ENCODE measurements around the gene SLC8A1. TPM values are rescaled to one million over a fixed set of nuclear protein-coding genes. Genes with fewer than 3 reads are reported as not detected.

SLC8A1 gene
- total RNA-seq, 1 experiment from 2014 or later, result 0.43 TPM

- H3K36me3 ChIP-seq (ENCODE audit: control insufficient read depth, insufficient read depth, low read length), result no peaks in the 10 kb centered on the region
- H3K27me3 Mint-ChIP-seq (ENCODE audit: insufficient read depth, unreplicated experiment), result peaks cover 3% of the 10 kb centered on the region
- ChIA-PET POLR2A (no interaction called here), CTCF (no interaction called here)
- H3K4me3 ChIP-seq (ENCODE audit: low read depth, low read length), result no peak overlapping the region
- no peak overlapping the region for H3K4me3 Mint-ChIP-seq (ENCODE audit: unreplicated experiment)
- H3K27me3 ChIP-seq (replicated peaks; ENCODE audit: control insufficient read depth, insufficient read depth, low read length), result no peaks in the 10 kb centered on the region
- intact Hi-C loops (cut with micrococcal nuclease; ENCODE audit: unreplicated experiment), result no loop called here
- H3K36me3 Mint-ChIP-seq (ENCODE audit: insufficient read depth, unreplicated experiment), result no peaks in the 10 kb centered on the region
- H3K4me1 Mint-ChIP-seq (ENCODE audit: low read depth, unreplicated experiment), result no peaks in the 10 kb centered on the region
- no TSS peak for BruUV-seq (replicated peaks)
- no peaks in the 10 kb centered on the region for H3K9me3 ChIP-seq
- H3K9me3 Mint-ChIP-seq (ENCODE audit: unreplicated experiment), result no peaks in the 10 kb centered on the region
- no peak overlapping the region for H3K27ac Mint-ChIP-seq (ENCODE audit: unreplicated experiment)
- no peak for TF ChIP-seq CTCF (IDR thresholded peaks at IDR 0.05; ENCODE audit: insufficient read depth in 1 of 2, low read depth in 1 of 2, low read length in 1 of 2, severe bottlenecking in 1 of 2, unreplicated experiment in 1 of 2)
- no peaks in the 10 kb centered on the region for H3K4me1 ChIP-seq
- DNase-seq, result no peak
These were observed 98.7 kb downstream of the SLC8A1 start for GRCh38 chr2:40353231-40353630.

- no peak overlapping the region for H3K4me3 Mint-ChIP-seq (ENCODE audit: unreplicated experiment)
- no peaks in the 10 kb centered on the region for H3K9me3 Mint-ChIP-seq (ENCODE audit: unreplicated experiment)
- H3K27ac Mint-ChIP-seq (ENCODE audit: unreplicated experiment), result no peak overlapping the region
- H3K36me3 Mint-ChIP-seq (ENCODE audit: insufficient read depth, unreplicated experiment), result no peaks in the 10 kb centered on the region
- BruUV-seq (replicated peaks), result no TSS peak
- ChIA-PET POLR2A (no interaction called here), CTCF (no interaction called here)
- no peak overlapping the region for H3K4me3 ChIP-seq (ENCODE audit: low read depth, low read length)
- no peak for DNase-seq
- H3K27me3 Mint-ChIP-seq (ENCODE audit: insufficient read depth, unreplicated experiment), result peaks cover 3% of the 10 kb centered on the region
- TF ChIP-seq CTCF (IDR thresholded peaks at IDR 0.05; ENCODE audit: insufficient read depth in 1 of 2, low read depth in 1 of 2, low read length in 1 of 2, severe bottlenecking in 1 of 2, unreplicated experiment in 1 of 2), result no peak
- intact Hi-C loops (cut with micrococcal nuclease; ENCODE audit: unreplicated experiment), result no loop called here
- H3K4me1 Mint-ChIP-seq (ENCODE audit: low read depth, unreplicated experiment), result no peaks in the 10 kb centered on the region
- H3K9me3 ChIP-seq, result no peaks in the 10 kb centered on the region
- H3K27me3 ChIP-seq (replicated peaks; ENCODE audit: control insufficient read depth, insufficient read depth, low read length), result no peaks in the 10 kb centered on the region
- no peaks in the 10 kb centered on the region for H3K36me3 ChIP-seq (ENCODE audit: control insufficient read depth, insufficient read depth, low read length)
- no peaks in the 10 kb centered on the region for H3K4me1 ChIP-seq
These were observed 99.2 kb downstream of the SLC8A1 start for GRCh38 chr2:40352703-40353099.

- Mint-ChIP-seq H3K4me1 (ENCODE audit: low read depth, unreplicated experiment) (no peaks in the 10 kb centered on the region), H3K36me3 (ENCODE audit: insufficient read depth, unreplicated experiment) (no peaks in the 10 kb centered on the region), H3K27me3 (ENCODE audit: insufficient read depth, unreplicated experiment) (peaks cover 3% of the 10 kb centered on the region), H3K27ac (ENCODE audit: unreplicated experiment) (no peak overlapping the region), H3K4me3 (ENCODE audit: unreplicated experiment) (no peak overlapping the region), H3K9me3 (ENCODE audit: unreplicated experiment) (no peaks in the 10 kb centered on the region)
- DNase-seq, result no peak
- H3K36me3 ChIP-seq (ENCODE audit: control insufficient read depth, insufficient read depth, low read length), result no peaks in the 10 kb centered on the region
- H3K9me3 ChIP-seq, result no peaks in the 10 kb centered on the region
- H3K4me1 ChIP-seq, result no peaks in the 10 kb centered on the region
- POLR2A ChIA-PET, result no interaction called here
- intact Hi-C loops (cut with micrococcal nuclease; ENCODE audit: unreplicated experiment), result no loop called here
- CTCF ChIA-PET, result no interaction called here
- TF ChIP-seq CTCF (IDR thresholded peaks at IDR 0.05; ENCODE audit: insufficient read depth in 1 of 2, low read depth in 1 of 2, low read length in 1 of 2, severe bottlenecking in 1 of 2, unreplicated experiment in 1 of 2), result no peak
- no TSS peak for BruUV-seq (replicated peaks)
- no peak overlapping the region for H3K4me3 ChIP-seq (ENCODE audit: low read depth, low read length)
- H3K27me3 ChIP-seq (replicated peaks; ENCODE audit: control insufficient read depth, insufficient read depth, low read length), result no peaks in the 10 kb centered on the region
These were observed 99.7 kb downstream of the SLC8A1 start for GRCh38 chr2:40352041-40352702.

Data from Caco-2 (cell line).